ENCODE results near the gene RALGPS1. TPM values are rescaled to one million over a fixed set of nuclear protein-coding genes. Genes with fewer than 3 reads are reported as not detected.

RALGPS1 gene
- total and polyA plus RNA-seq, 2 of the 13 experiments (the other 11 are each of a cell fraction or from before 2014, with no cell fraction given) = 3.7 to 6.5 TPM

DNA sequence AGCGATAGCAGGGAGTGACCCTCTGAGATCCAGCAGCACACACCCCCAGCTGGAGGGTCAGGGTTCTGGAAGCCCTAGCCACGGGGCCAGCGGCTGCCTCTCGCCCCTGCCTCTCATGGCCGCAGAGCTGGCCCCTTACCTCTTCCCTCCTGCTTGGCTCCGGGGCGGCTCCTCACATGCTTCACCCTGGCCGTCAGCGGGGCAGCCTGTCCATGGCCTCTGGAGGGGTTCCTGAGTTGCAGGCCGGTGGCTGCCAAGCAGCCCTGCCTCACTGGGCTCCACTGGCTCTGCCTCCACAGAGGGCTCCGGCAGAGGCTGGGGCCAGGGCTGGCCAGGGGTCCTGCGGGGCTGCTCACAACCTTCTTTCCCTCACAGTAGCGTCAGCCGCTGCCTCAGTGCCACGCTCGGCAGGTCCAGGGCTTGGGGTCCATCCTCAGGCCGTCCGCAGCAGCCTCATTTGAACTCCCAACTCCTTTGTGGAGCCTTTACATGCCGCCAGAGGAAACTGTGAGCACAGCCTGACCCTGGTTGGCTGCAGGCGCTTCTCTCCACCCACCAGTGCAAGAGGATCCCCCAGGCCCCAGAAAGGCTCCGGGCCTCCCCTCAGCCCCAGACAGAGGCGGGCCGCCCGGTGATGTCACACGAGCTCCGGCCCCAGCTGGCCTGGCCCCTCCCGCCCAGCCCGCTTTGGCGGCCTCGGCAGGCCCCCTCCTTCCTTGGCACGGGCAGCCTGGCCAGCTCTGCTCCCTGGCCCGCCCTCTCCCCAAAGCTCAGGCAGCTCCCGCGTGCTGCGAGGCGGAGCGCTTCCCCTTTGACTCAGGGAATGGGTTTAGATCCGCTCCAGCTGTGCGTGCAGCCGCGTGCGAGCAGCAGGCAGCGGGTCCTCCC lies 207.8 kb downstream of the RALGPS1 start, which contains the start of gene ANGPTL2:
Gene ANGPTL2, minus strand, starts transcription at position 460 of the 888 bp plus-strand sequence. CDS start 13,904 bp downstream, outside the sequence.
- intact Hi-C loops (cut with micrococcal nuclease; ENCODE audit: unreplicated experiment) (no loop called here), in situ Hi-C loops (cut with HindIII; ENCODE audit: extremely low pct_ligation_motif_present, low pct_unique_long_range_greater_than_20kb) (no loop called here)
- no peaks in the 10 kb centered on the region for H3K36me3 ChIP-seq (replicated peaks in 1 of 2; ENCODE audit: control insufficient read depth in 1 of 2, insufficient read depth in 2 of 2, low read length in 2 of 2)
- H3K4me1 ChIP-seq (ENCODE audit: insufficient read depth, low read length) = peaks cover 25% of the 10 kb centered on the region
- H3K9ac ChIP-seq (ENCODE audit: insufficient read depth, low read depth, low read length) = peak within 1 kb of the TSS; percentile 71
- peak within 1 kb of the TSS; percentile 50 to 74 (median 60) for H3K4me3 ChIP-seq (replicated peaks in 1 of 3; ENCODE audit: insufficient read depth in 1 of 3, low read depth in 2 of 3, low read length in 3 of 3)
- CTCF ChIA-PET (ENCODE audit: low intra/inter-chr PET ratio, low total read pairs) = no interaction called here
- peak within 1 kb of the TSS; percentile 78 for H3K4me2 ChIP-seq (ENCODE audit: low read depth, low read length)
- no peaks in the 10 kb centered on the region for H3K79me2 ChIP-seq (ENCODE audit: insufficient read depth, low read length)
- POLR2A ChIA-PET = interaction anchor here (1.1 to 1.4 kb wide), 3 partner anchors 9 to 14 kb away, joined by 3 to 7 read pairs (median 5); no protein-coding TSS in a partner anchor
- H2AFZ ChIP-seq (ENCODE audit: low read length) = no peak within 1 kb of the TSS
- ATAC-seq = peak; percentile 86
- no peaks in the 10 kb centered on the region for H4K20me1 ChIP-seq (ENCODE audit: insufficient read depth, low read length)
- DNase-seq (ENCODE audit: low spot score) = peak; percentile 43
- no peaks in the 10 kb centered on the region; a peak in 1 of 5 replicates for H3K27me3 ChIP-seq (ENCODE audit: control insufficient read depth in 1 of 2, insufficient read depth in 2 of 2, low read length in 2 of 2)
- no TSS peak for BruUV-seq (replicated peaks)
- H3K9me3 ChIP-seq (ENCODE audit: low read length) = no peaks in the 10 kb centered on the region
- no peak for FAIRE-seq
- 44% methylated on average over 23 of the region's 43 CpGs for WGBS (ENCODE audit: low lambda C conversion rate)
- H3K27ac ChIP-seq (ENCODE audit: extremely low read length, insufficient read depth, low read length) = peak within 1 kb of the TSS; percentile 23
- TF ChIP-seq, protein P1, sequence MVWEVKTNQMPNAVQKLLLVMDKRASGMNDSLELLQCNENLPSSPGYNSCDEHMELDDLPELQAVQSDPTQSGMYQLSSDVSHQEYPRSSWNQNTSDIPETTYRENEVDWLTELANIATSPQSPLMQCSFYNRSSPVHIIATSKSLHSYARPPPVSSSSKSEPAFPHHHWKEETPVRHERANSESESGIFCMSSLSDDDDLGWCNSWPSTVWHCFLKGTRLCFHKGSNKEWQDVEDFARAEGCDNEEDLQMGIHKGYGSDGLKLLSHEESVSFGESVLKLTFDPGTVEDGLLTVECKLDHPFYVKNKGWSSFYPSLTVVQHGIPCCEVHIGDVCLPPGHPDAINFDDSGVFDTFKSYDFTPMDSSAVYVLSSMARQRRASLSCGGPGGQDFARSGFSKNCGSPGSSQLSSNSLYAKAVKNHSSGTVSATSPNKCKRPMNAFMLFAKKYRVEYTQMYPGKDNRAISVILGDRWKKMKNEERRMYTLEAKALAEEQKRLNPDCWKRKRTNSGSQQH (CRISPR knock-in tag; IDR thresholded peaks at IDR 0.05; ENCODE audit: low read depth) = no peak
- no peak for TF ChIP-seq MAFF (IDR thresholded peaks at IDR 0.05; ENCODE audit: low read depth, low read length)
- TF ChIP-seq NAIF1 (CRISPR knock-in tag; IDR thresholded peaks at IDR 0.05; ENCODE audit: borderline replicate concordance) = no peak
- no peak for TF ChIP-seq TCF7 (IDR thresholded peaks at IDR 0.05; ENCODE audit: low read depth)
- no peak for TF ChIP-seq POGZ (CRISPR knock-in tag; IDR thresholded peaks at IDR 0.05)
- no peak for TF ChIP-seq ZNF224 (CRISPR knock-in tag; IDR thresholded peaks at IDR 0.05)
- TF ChIP-seq ZNF263 (CRISPR knock-in tag; IDR thresholded peaks at IDR 0.05) = no peak
- peak; percentile 42; the same call in 1 of the 2 replicates for TF ChIP-seq SALL1 (CRISPR knock-in tag; IDR thresholded peaks at IDR 0.05)
- TF ChIP-seq, protein P2, sequence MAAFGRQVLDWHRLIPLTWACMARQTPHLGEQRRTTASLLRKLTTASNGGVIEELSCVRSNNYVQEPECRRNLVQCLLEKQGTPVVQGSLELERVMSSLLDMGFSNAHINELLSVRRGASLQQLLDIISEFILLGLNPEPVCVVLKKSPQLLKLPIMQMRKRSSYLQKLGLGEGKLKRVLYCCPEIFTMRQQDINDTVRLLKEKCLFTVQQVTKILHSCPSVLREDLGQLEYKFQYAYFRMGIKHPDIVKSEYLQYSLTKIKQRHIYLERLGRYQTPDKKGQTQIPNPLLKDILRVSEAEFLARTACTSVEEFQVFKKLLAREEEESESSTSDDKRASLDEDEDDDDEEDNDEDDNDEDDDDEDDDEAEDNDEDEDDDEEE (CRISPR knock-in tag; IDR thresholded peaks at IDR 0.05) = no peak
- no peak for TF ChIP-seq POLR2G (IDR thresholded peaks at IDR 0.05; ENCODE audit: low read depth, low read length)
- TF ChIP-seq JUND (CRISPR knock-in tag; IDR thresholded peaks at IDR 0.05) = no peak
- no peak for TF ChIP-seq TBP (CRISPR knock-in tag; IDR thresholded peaks at IDR 0.05)
- TF ChIP-seq ZFY (CRISPR knock-in tag; IDR thresholded peaks at IDR 0.05) = no peak
- 0 out of 2 replicates have a peak, but pooled peaks have one; percentile 20 for TF ChIP-seq ETV6 (CRISPR knock-in tag; conservative IDR thresholded peaks at IDR 0.05)
- TF ChIP-seq REPIN1 (CRISPR knock-in tag; IDR thresholded peaks at IDR 0.05; ENCODE audit: borderline replicate concordance, low read depth) = no peak
- no peak for TF ChIP-seq CBFB (CRISPR knock-in tag; IDR thresholded peaks at IDR 0.05)
- no peak; the same call in 1 of the 2 replicates for TF ChIP-seq FOXC1 (CRISPR knock-in tag; IDR thresholded peaks at IDR 0.05; ENCODE audit: borderline replicate concordance)
- no peak for TF ChIP-seq SP140L (CRISPR knock-in tag; IDR thresholded peaks at IDR 0.05; ENCODE audit: borderline replicate concordance)
- TF ChIP-seq, protein P3, sequence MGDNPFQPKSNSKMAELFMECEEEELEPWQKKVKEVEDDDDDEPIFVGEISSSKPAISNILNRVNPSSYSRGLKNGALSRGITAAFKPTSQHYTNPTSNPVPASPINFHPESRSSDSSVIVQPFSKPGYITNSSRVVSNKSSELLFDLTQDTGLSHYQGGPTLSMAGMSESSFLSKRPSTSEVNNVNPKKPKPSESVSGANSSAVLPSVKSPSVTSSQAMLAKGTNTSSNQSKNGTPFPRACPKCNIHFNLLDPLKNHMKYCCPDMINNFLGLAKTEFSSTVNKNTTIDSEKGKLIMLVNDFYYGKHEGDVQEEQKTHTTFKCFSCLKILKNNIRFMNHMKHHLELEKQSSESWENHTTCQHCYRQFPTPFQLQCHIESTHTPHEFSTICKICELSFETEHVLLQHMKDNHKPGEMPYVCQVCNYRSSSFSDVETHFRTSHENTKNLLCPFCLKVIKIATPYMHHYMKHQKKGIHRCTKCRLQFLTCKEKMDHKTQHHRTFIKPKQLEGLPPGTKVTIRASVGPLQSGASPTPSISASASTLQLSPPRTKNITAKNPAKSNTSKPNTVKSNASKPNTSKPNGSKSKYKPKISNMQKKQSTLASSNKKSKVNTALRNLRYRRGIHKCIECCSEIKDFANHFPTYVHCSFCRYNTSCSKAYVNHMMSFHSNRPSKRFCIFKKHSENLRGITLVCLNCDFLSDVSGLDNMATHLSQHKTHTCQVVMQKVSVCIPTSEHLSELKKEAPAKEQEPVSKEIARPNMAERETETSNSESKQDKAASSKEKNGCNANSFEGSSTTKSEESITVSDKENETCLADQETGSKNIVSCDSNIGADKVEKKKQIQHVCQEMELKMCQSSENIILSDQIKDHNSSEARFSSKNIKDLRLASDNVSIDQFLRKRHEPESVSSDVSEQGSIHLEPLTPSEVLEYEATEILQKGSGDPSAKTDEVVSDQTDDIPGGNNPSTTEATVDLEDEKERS (CRISPR knock-in tag; IDR thresholded peaks at IDR 0.05) = no peak
- TF ChIP-seq MXD4 (CRISPR knock-in tag; IDR thresholded peaks at IDR 0.05) = no peak; the same call in 1 of the 2 replicates

All from HepG2 (cell line).